HG03135 (cell line): ENCODE measurements around the gene CTNNA3.

Experiments used
- ATAC-seq: cut with Tn5 transposase; IDR thresholded peaks from one replicate; pipeline ENCODE4 v1.9.1; 2021; ENCODE audit warnings: mild to moderate bottlenecking, moderate library complexity; ENCODE audit not compliant: unreplicated experiment

CTNNA3 gene

GRCh38 chr10:67666416-67667034 lies 29.5 kb downstream of the CTNNA3 start:
- ATAC-seq: no peak

- no peak for ATAC-seq
Observed at GRCh38 chr10:67665491-67665890, 30.5 kb downstream of the CTNNA3 start.

GRCh38 chr10:67664942-67665341 lies 31.1 kb downstream of the CTNNA3 start:
- ATAC-seq: no peak

GRCh38 chr10:67663449-67664087 lies 32.4 kb downstream of the CTNNA3 start:
- no peak for ATAC-seq

GRCh38 chr10:67662415-67662814 lies 33.6 kb downstream of the CTNNA3 start:
- ATAC-seq: no peak

GRCh38 chr10:67659497-67659896 lies 36.5 kb downstream of the CTNNA3 start:
- no peak for ATAC-seq

- ATAC-seq: no peak
Observed at GRCh38 chr10:67657775-67658174, 38.2 kb downstream of the CTNNA3 start.

- ATAC-seq: no peak
Observed at GRCh38 chr10:67650558-67650957, 45.4 kb downstream of the CTNNA3 start.

- no peak for ATAC-seq
Observed at GRCh38 chr10:67648613-67649229, 47.3 kb downstream of the CTNNA3 start.

- no peak for ATAC-seq
Observed at GRCh38 chr10:67630904-67631303, 65.1 kb downstream of the CTNNA3 start.

- ATAC-seq: no peak
Observed at GRCh38 chr10:67629461-67629971, 66.5 kb downstream of the CTNNA3 start.

GRCh38 chr10:67622984-67623383 lies 73.0 kb downstream of the CTNNA3 start:
- ATAC-seq: no peak

- no peak for ATAC-seq
Observed at GRCh38 chr10:67622511-67622910, 73.5 kb downstream of the CTNNA3 start.

- ATAC-seq: no peak
Observed at GRCh38 chr10:67621834-67622233, 74.2 kb downstream of the CTNNA3 start.

GRCh38 chr10:67618116-67618515 lies 77.9 kb downstream of the CTNNA3 start:
- ATAC-seq: no peak

GRCh38 chr10:67612577-67613537 lies 83.1 kb downstream of the CTNNA3 start:
- ATAC-seq: peak; percentile 86

GRCh38 chr10:67612176-67612575 lies 83.8 kb downstream of the CTNNA3 start:
- no peak for ATAC-seq

- ATAC-seq: no peak
Observed at GRCh38 chr10:67609996-67610793, 85.8 kb downstream of the CTNNA3 start.

- ATAC-seq: no peak
Observed at GRCh38 chr10:67608001-67608400, 88.0 kb downstream of the CTNNA3 start.

GRCh38 chr10:67607472-67607871 lies 88.5 kb downstream of the CTNNA3 start:
- ATAC-seq: no peak
